ENCODE results near the gene SLC7A8. TPM values are rescaled to one million over a fixed set of nuclear protein-coding genes. Genes with fewer than 3 reads are reported as not detected.

The SLC7A8 gene
- total and polyA plus RNA-seq, 2 donors (not counting 1 experiment from before 2014, with no cell fraction given): 0.25 to 1.1 TPM

GRCh38 chr14:23219075-23219474 lies 35.6 kb upstream of the SLC7A8 start:
- H3K27ac ChIP-seq (ENCODE audit: low read length in 2 of 2): no peak overlapping the region
- H3K4me2 ChIP-seq (replicated peaks; ENCODE audit: low read depth, low read length, poor library complexity, severe bottlenecking): no peak overlapping the region
- ATAC-seq (ENCODE audit: low read depth) (no peak), DNase-seq (no peak)
- H4K20me1 ChIP-seq (ENCODE audit: control insufficient read depth, insufficient read depth, low read length, poor library complexity, severe bottlenecking): no peaks in the 10 kb centered on the region
- H3K9me3 Mint-ChIP-seq (ENCODE audit: insufficient read depth): peaks cover 6% of the 10 kb centered on the region
- intact Hi-C loops (cut with micrococcal nuclease): no loop called here
- no peaks in the 10 kb centered on the region for H3K36me3 ChIP-seq (replicated peaks in 1 of 2; ENCODE audit: control extremely low read depth in 1 of 2, control insufficient read depth in 1 of 2, extremely low read depth in 1 of 2, insufficient read depth in 2 of 2, low read length in 1 of 2)
- ChIA-PET CTCF (no interaction called here), POLR2A (no interaction called here)
- no peak overlapping the region for H3K9ac ChIP-seq (ENCODE audit: low read length)
- no peak overlapping the region for H3K4me3 ChIP-seq (ENCODE audit: control extremely low read depth in 1 of 5, extremely low read depth in 1 of 5, insufficient read depth in 1 of 5, low read depth in 2 of 5, low read length in 4 of 5)
- H3K4me1 Mint-ChIP-seq: no peaks in the 10 kb centered on the region
- WGBS (ENCODE audit: insufficient coverage): no CpG with 5 or more reads among the region's 3 CpGs
- no peak overlapping the region for H2AFZ ChIP-seq (ENCODE audit: insufficient read depth, low read depth, low read length, poor library complexity, severe bottlenecking)
- H3K4me1 ChIP-seq (ENCODE audit: control insufficient read depth in 2 of 2, insufficient read depth in 2 of 2, low read length in 2 of 2): no peaks in the 10 kb centered on the region
- no peak overlapping the region for H3K27ac Mint-ChIP-seq
- peaks cover 41% of the 10 kb centered on the region for H3K27me3 Mint-ChIP-seq
- TF ChIP-seq CTCF (IDR thresholded peaks at IDR 0.05) (no peak), EZH2 (IDR thresholded peaks at IDR 0.05; ENCODE audit: borderline replicate concordance, insufficient read depth, low read depth, low read length, poor library complexity, severe bottlenecking) (no peak)
- peaks cover 0 to 3% (median 0%) of the 10 kb centered on the region in 3 donors for H3K9me3 ChIP-seq (ENCODE audit: control extremely low read depth in 1 of 3, control insufficient read depth in 2 of 3, insufficient read depth in 1 of 3, low read length in 2 of 3)
- peaks cover 0 to 9% (median 2%) of the 10 kb centered on the region in 4 experiments for H3K27me3 ChIP-seq (replicated peaks in 1 of 4; ENCODE audit: control extremely low read depth in 1 of 4, control insufficient read depth in 3 of 4, insufficient read depth in 4 of 4, low read length in 3 of 4)
- no peak overlapping the region for H3K4me3 Mint-ChIP-seq
- no peaks in the 10 kb centered on the region for H3K79me2 ChIP-seq (ENCODE audit: control insufficient read depth, insufficient read depth, low read length)

GRCh38 chr14:23217032-23218020 lies 33.9 kb upstream of the SLC7A8 start:
- Histone ChIP-seq H4K20me1 (ENCODE audit: control insufficient read depth, insufficient read depth, low read length, poor library complexity, severe bottlenecking) (no peaks in the 10 kb centered on the region), H2AFZ (ENCODE audit: insufficient read depth, low read depth, low read length, poor library complexity, severe bottlenecking) (no peak overlapping the region), H3K27ac (ENCODE audit: low read length in 2 of 2) (no peak overlapping the region), H3K9ac (ENCODE audit: low read length) (no peak overlapping the region), H3K4me1 (ENCODE audit: control insufficient read depth in 2 of 2, insufficient read depth in 2 of 2, low read length in 2 of 2) (no peaks in the 10 kb centered on the region), H3K36me3 (replicated peaks in 1 of 2; ENCODE audit: control extremely low read depth in 1 of 2, control insufficient read depth in 1 of 2, extremely low read depth in 1 of 2, insufficient read depth in 2 of 2, low read length in 1 of 2) (no peaks in the 10 kb centered on the region), H3K4me2 (replicated peaks; ENCODE audit: low read depth, low read length, poor library complexity, severe bottlenecking) (no peak overlapping the region), H3K27me3 (replicated peaks in 1 of 4; ENCODE audit: control extremely low read depth in 1 of 4, control insufficient read depth in 3 of 4, insufficient read depth in 4 of 4, low read length in 3 of 4) (peaks cover 0 to 9% (median 2%) of the 10 kb centered on the region in 4 experiments), H3K4me3 (ENCODE audit: control extremely low read depth in 1 of 5, extremely low read depth in 1 of 5, insufficient read depth in 1 of 5, low read depth in 2 of 5, low read length in 4 of 5) (no peak overlapping the region), H3K79me2 (ENCODE audit: control insufficient read depth, insufficient read depth, low read length) (no peaks in the 10 kb centered on the region), H3K9me3 (ENCODE audit: control extremely low read depth in 1 of 3, control insufficient read depth in 2 of 3, insufficient read depth in 1 of 3, low read length in 2 of 3) (peaks cover 0 to 3% (median 0%) of the 10 kb centered on the region in 3 donors)
- 96% methylated on average over 2 of the region's 6 CpGs for WGBS (ENCODE audit: insufficient coverage)
- intact Hi-C loops (cut with micrococcal nuclease): no loop called here
- ChIA-PET POLR2A (no interaction called here), CTCF (interaction anchor here (0.7 kb wide), 1 partner anchor 945 kb away, joined by 4 read pairs; no protein-coding TSS in a partner anchor)
- TF ChIP-seq EZH2 (IDR thresholded peaks at IDR 0.05; ENCODE audit: borderline replicate concordance, insufficient read depth, low read depth, low read length, poor library complexity, severe bottlenecking) (no peak), CTCF (IDR thresholded peaks at IDR 0.05) (no peak)
- no peaks in the 10 kb centered on the region for H3K4me1 Mint-ChIP-seq
- no peak for ATAC-seq (ENCODE audit: low read depth)
- no peak overlapping the region for H3K27ac Mint-ChIP-seq
- H3K9me3 Mint-ChIP-seq (ENCODE audit: insufficient read depth): peaks cover 6% of the 10 kb centered on the region
- H3K4me3 Mint-ChIP-seq: no peak overlapping the region
- DNase-seq: no peak
- H3K27me3 Mint-ChIP-seq: peaks cover 42% of the 10 kb centered on the region

Data from B cell (primary cell).